NCI-H1092 treated with DMSO at 0.1 percent for 48 hours (cell line): ENCODE results near the gene SORCS2.
"Not testable (repeated sequence)": the region's sequence is repeated elsewhere in the genome, so short reads cannot be mapped to it uniquely, and the experiment has no call there.

ENCODE experiments used
- DNase-seq: peaks from one replicate; lab custom pipeline; 2025; lab: John Stamatoyannopoulos, UW

Gene SORCS2

DNA sequence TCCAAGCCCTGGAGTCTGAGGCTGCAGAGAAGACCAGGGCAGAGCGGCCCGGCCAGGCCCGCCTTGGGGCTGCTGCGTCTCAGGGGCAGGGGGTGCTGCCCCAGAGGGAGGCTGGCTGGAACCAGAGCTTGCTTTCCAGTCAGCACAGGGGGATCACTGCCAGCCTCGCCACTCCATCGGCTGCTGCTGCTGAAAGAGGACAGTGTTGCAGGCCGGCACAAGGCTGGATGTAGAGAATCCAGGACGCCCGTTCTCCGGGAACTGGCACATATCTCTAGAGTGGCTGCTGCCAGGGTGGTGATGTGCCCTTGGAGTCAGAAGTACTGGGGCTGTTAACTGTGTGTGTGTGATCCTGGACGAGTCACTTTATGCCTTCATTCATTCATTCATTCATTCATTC, 31.9 kb upstream of the SORCS2 start:
- DNase-seq = no peak

- DNase-seq = no peak
Observed at GRCh38 chr4:7160951-7161440, 31.3 kb upstream of the SORCS2 start.

DNA sequence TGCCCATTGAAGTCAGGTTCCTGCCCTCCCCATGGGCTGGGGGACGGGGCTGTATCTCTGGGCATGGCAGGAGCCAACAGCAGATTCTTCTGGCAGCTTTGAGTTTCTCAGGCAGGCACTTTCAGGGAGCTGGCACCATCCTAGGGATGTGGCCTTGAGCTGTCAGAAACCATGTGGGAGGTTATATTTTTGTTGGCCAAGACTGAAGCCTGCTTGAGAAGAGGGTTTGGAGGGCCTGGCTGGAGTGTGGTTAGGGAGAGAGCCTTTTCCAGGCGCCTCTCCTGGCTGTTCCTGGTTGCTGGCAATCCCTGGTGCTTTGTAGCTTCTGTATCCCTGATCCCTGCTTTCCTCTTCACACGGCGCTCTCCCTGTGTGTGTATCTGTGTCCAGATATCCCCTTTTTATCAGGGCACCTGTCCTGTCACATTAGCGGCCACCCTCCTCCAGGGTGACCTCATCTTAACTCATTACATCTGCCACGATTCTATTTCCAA, 30.6 kb upstream of the SORCS2 start:
- DNase-seq = no peak

- not testable (repeated sequence) for DNase-seq
Observed at GRCh38 chr4:7165056-7165873, 27.1 kb upstream of the SORCS2 start.

DNA sequence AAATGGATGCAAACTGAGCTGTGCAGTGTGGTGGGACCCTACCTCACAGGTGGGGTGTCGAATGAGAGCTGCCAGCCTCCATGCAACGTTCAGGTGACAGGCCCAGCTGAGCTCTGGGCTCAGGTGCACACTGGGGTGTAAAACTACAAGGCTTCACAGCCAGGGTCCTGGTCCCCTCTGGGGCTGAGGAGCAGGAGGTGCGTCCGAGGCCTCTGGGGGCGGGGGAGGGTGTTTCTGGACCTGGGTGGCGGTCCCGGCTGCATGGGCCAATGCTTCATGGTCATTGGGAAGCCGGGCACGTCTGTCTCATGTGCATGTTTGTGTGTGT, 26.5 kb upstream of the SORCS2 start:
- DNase-seq = no peak

DNA sequence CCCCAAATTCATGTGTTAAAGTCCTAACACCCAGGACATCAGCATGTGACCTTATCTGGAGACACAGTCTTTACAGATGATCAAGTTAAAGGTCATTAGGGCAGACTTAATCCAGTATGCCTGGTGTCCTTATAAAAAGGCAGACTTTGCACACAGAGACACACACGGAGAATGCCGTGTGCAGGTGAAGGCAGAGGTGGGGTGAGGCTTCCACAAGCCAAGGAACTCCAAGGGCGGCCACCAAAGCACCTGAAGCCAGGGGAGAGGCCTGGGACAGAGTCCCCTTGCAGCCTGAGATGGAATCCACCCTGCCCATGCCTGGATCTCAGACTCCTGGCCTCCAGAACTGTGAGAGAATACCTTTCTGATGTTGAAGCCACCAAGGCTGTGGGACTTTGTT, 26.1 kb upstream of the SORCS2 start:
- DNase-seq = no peak

DNA sequence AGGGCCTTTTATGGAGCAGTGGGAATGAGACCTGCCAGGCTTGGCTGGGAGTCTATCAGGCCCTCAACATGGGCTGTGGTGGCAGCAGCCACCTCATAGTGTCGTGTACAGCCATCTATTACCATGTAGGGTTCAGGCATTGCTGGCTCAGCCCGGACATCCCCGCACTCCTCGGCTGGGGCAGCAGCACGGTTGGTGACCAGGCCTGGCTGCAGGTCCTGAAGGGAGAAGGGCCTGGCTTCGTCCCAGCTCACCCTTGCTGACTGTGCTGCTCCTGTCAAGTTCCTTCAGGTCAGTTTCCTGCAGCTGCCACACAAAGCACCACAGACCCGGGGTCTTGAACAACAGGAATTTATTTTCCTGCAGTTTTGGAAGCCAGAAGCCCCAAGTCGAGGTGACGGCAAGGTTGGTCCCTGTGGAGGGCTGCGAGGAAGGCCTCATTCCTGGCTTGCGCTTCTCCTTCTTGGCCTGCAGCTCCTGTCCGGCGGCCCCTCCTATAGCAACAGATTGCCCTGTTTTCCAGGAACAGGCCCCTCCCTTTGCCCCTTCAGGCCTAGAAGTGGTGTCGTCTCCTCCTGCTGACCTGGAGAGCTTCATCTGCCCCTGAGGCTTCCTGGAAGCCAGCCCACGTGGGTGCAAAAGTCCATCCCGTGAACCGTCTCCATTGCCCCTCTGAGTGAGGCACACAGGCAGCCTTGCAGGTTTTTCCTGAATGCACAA, 25.2 kb upstream of the SORCS2 start:
- DNase-seq = no peak

GRCh38 chr4:7167706-7168105, 24.6 kb upstream of the SORCS2 start:
- no peak for DNase-seq

DNA sequence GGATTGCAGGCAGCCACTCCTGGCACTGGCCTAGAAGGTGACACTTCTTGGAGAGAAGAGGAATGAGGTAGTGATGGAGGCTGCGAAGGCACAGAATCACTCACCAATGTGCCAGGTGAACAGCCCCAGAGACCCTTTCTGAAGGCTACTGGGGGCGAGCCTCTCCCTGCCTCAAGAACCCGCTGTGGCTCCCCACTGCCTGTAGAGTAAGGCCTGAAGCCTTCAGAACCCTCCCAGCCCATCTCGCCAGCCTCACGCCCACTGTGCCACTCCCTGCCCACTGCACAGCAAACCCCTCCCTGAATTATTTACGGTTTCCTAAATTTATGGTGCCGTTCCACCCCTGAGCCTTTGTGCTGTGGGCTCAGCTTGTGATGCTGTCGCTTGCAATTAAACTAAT, 24.2 kb upstream of the SORCS2 start:
- DNase-seq = no peak

GRCh38 chr4:7169134-7169533, 23.2 kb upstream of the SORCS2 start:
- DNase-seq = no peak

DNA sequence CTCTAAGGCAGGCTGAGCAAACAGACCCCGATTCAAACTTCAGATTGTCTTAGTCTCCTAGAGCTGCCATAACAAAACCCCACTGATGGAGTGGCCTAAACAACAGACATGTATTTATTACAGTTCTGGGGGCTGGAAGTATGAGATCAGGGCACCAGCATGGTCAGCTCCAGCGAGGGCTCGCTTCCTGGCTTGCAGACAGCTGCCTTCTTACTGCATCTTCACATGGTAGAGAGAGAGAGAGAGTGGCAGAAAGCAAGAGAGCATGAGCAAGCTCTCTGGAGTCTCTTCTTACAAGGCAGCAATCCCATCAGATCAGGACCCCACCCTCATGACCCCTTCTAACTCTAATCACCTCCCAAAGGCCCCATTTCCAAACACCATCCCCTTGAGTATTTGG, 22.3 kb upstream of the SORCS2 start:
- no peak for DNase-seq

DNA sequence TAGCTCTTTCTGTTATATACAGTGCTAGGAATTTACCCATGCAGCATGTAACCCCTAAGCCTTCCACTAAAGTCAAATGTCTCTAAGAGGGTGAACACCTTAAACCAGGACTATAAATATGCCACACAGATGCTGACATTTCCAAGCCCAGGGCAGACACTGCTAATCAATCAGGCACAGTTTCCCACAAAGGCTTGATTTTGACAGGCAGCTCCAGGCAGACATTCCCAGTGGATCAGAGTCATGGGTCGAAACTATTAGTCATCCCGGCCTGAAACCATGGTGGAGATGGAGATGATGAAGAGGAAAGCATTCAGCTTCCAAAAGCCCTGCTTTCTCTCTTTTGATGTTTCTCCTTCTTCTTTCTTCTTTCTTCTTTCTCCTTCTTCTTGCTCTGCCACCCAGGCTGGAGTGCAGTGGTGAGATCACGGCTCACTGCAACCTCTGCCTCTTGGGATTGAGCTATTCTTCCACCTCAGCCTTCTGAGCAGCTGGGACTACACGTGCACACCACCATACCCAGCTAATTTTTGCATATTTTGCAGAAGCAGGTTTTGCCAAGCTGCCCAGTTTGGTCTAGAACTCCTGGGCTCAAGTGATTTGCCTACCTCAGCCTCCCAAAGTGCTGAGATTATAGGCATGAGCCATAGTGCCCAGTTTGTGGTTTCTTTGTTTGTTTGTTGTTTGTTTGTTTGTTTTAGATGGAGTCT, 21.0 kb upstream of the SORCS2 start:
- DNase-seq = no peak

- no peak for DNase-seq
Observed at GRCh38 chr4:7172508-7172907, 19.8 kb upstream of the SORCS2 start.

GRCh38 chr4:7172946-7173345, 19.4 kb upstream of the SORCS2 start:
- no peak for DNase-seq

DNA sequence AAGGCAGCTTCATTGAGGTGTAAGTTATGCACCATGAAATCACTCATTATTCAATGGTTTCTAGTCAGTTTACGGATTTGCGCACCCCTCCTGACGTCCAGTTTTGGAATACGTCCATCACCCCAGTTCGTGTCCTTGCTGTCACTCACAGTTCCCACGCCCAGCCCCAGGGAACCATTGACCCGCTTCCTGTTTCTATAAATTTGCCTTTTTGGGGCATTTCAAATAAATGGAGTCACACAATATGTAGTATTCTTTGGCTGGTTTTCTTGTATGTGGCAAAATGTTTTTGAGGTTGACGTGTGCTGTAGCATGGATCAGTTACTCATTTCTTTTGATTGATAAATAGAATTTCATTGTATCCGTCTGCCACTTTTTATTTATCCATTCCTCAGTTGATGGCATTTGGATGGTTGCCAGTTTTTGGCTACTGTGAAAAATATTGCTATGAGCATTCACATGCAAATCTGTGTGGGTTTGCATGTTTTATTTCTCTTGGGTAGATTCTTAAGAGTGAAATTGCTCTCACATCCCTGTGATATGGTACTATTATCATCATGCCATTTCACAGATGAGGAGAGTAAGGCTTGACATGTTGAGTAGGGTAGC, 18.4 kb upstream of the SORCS2 start:
- no peak for DNase-seq

GRCh38 chr4:7179158-7179557, 13.2 kb upstream of the SORCS2 start:
- no peak for DNase-seq

- no peak for DNase-seq
Observed at GRCh38 chr4:7180938-7181337, 11.4 kb upstream of the SORCS2 start.

- no peak for DNase-seq
Observed at GRCh38 chr4:7182616-7183015, 9.7 kb upstream of the SORCS2 start.

GRCh38 chr4:7183161-7183560, 9.2 kb upstream of the SORCS2 start:
- DNase-seq = no peak

DNA sequence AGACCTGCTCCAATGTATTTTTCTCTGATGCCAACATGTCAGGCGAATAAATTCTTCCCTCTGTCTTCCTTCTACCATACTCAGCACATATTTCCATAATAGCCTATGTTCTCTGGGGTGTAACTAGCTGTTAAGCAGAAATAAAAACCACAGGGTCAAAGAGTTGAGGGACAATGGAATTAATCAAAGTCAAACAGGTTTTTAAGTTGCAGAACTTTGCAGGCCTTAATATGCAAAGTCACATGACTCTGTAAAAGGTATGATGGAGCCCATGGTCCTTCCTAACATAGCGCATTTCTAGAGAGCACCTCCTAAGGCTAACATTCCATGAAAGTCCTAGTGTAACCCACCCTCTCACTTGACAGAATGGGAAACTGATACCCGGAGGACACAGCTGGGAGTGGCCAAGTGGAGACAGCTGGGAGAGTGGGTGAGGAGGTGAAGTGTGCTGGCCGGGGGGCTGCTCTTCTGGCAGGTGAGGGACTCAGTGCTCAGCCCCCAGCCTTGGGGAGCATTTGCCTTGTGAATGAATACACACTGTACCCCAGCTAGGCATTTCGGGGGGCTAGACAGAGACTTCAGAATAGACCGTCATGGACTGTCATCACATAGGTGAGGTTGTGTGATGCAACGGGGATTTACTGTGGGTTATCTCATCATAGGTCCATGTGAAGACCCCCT, 8.4 kb upstream of the SORCS2 start:
- DNase-seq = no peak

DNA sequence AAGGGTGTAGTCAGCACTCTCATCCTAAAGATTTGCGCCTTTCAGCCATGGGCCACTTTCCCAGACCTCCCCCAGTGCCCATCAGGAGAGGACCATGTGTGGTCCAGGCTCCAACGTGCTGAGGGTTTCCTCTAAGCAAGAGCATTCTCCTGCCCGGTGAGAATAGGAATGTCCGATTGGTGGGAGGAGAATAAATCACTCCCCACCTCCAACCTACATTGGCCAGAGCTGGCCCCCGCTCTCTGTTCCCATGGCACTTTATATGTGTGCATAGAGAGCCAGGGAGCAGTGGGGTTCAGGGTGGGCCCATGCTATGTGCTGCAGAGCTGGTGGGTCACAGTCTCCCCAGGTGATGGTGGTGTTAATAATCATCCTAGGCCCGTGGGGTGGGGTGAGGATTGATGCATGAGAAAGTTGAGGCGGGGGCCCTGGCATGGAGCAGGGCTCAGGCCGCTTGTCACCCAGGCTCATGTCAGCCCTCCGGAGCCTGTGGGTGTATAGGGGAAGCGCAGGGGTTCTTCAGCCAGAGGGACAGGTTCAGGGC, 6.8 kb upstream of the SORCS2 start:
- DNase-seq = no peak
